Activated effector memory CD4-positive, alpha-beta T cell treated with anti-CD3 and anti-CD28 coated beads, Interleukin-2, amount 50 U/mL, for 16 hours (primary cell): ENCODE measurements around the gene GLB1L2.

Experiments used
- DNase-seq: peaks from one replicate; pipeline ENCODE4 v3.0.0-alpha.2; 2020

The GLB1L2 gene

GRCh38 chr11:134349802-134350355 lies 18.1 kb downstream of the GLB1L2 start:
- DNase-seq = no peak

- no peak for DNase-seq
Measured at GRCh38 chr11:134350381-134350780, 18.6 kb downstream of the GLB1L2 start.

- no peak for DNase-seq
Measured at GRCh38 chr11:134352111-134352510, 20.3 kb downstream of the GLB1L2 start.

GRCh38 chr11:134355136-134355535 lies 23.3 kb downstream of the GLB1L2 start:
- no peak for DNase-seq

- DNase-seq = no peak
Measured at GRCh38 chr11:134355656-134356055, 23.9 kb downstream of the GLB1L2 start.

- DNase-seq = peak; percentile 36
Measured at GRCh38 chr11:134356656-134357544, 25.1 kb downstream of the GLB1L2 start.

- DNase-seq = peak; percentile 25
Measured at GRCh38 chr11:134357545-134357839, 25.7 kb downstream of the GLB1L2 start.

- DNase-seq = peak; percentile 16
Measured at GRCh38 chr11:134358165-134358855, 26.5 kb downstream of the GLB1L2 start.

GRCh38 chr11:134358856-134359490 lies 27.2 kb downstream of the GLB1L2 start:
- DNase-seq = no peak

GRCh38 chr11:134359646-134360045 lies 27.9 kb downstream of the GLB1L2 start:
- no peak for DNase-seq

GRCh38 chr11:134360050-134360835 lies 28.5 kb downstream of the GLB1L2 start:
- peak; percentile 89 for DNase-seq

- DNase-seq = no peak
Measured at GRCh38 chr11:134361661-134362060, 29.9 kb downstream of the GLB1L2 start.

GRCh38 chr11:134362192-134362901 lies 30.6 kb downstream of the GLB1L2 start:
- no peak for DNase-seq

- no peak for DNase-seq
Measured at GRCh38 chr11:134363161-134363560, 31.4 kb downstream of the GLB1L2 start.

GRCh38 chr11:134363592-134363991 lies 31.8 kb downstream of the GLB1L2 start:
- no peak for DNase-seq

- DNase-seq = no peak
Measured at GRCh38 chr11:134364261-134364660, 32.5 kb downstream of the GLB1L2 start.

GRCh38 chr11:134365011-134365925 lies 33.5 kb downstream of the GLB1L2 start:
- no peak for DNase-seq

GRCh38 chr11:134366254-134366653 lies 34.5 kb downstream of the GLB1L2 start:
- no peak for DNase-seq

- DNase-seq = no peak
Measured at GRCh38 chr11:134367781-134368180, 36.0 kb downstream of the GLB1L2 start.

- DNase-seq = no peak
Measured at GRCh38 chr11:134369656-134370525, 38.1 kb downstream of the GLB1L2 start.
